Measurements from ENCODE around the gene PKNOX2.

- TF ChIP-seq ZC3H11A (IDR thresholded peaks at IDR 0.05): no peak
- no peak for TF ChIP-seq CTCF (IDR thresholded peaks at IDR 0.05)
- no peak for TF ChIP-seq POLR2A (IDR thresholded peaks at IDR 0.05; ENCODE audit: low read length)
- TF ChIP-seq USF2 (IDR thresholded peaks at IDR 0.05): no peak
- TF ChIP-seq FOSB (CRISPR knock-in tag; IDR thresholded peaks at IDR 0.05): no peak
- TF ChIP-seq RFX5 (IDR thresholded peaks at IDR 0.05): no peak
- no peak for TF ChIP-seq ZSCAN20 (CRISPR knock-in tag; IDR thresholded peaks at IDR 0.05)
- no peak for TF ChIP-seq HOXB13 (CRISPR knock-in tag; IDR thresholded peaks at IDR 0.05; ENCODE audit: low read depth)
- no peak for TF ChIP-seq MYC (IDR thresholded peaks at IDR 0.05; ENCODE audit: borderline replicate concordance, low read length)
- TF ChIP-seq CEBPB (IDR thresholded peaks at IDR 0.05): no peak
Measured at GRCh38 chr11:125222494-125222893, 57.9 kb downstream of the PKNOX2 start.

Data from A549 (cell line).